ENCODE results near the gene CHST2. TPM values are rescaled to one million over a fixed set of nuclear protein-coding genes. Genes with fewer than 3 reads are reported as not detected.

The CHST2 gene
- total RNA-seq, 1 donor from 2014 or later: 1.8 TPM

DNA sequence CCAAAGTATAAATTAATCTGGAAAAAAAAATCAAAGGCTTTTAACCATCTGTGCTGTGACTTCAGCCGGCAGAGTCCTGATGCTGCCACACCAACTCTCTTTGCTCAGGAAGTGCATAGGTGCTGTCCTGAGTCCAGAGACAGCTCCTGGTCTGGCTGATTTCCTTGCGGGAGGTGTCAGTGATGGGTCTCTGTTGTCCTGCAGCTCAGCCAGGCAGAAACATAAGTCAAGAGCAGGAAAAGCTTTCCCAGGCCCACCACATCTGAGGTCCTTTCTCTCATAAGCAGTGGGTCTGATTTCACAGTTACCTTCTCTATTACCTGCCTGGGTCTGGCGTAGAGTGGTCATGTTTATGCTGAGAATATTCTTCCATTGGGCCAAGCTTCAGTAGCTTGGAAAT is 19.4 kb downstream of the CHST2 start:
- DNase-seq: no peak
- Histone ChIP-seq H3K9me3 (replicated peaks) (peaks cover 19% of the 10 kb centered on the region), H3K4me3 (no peak overlapping the region), H3K4me1 (peaks cover 12% of the 10 kb centered on the region), H3K27me3 (ENCODE audit: low read depth) (peaks cover 10% of the 10 kb centered on the region), H3K36me3 (no peaks in the 10 kb centered on the region), H3K27ac (replicated peaks) (peak overlapping the region; percentile 69)
- intact Hi-C loops (cut with micrococcal nuclease): no loop called here
- TF ChIP-seq, protein P1, sequence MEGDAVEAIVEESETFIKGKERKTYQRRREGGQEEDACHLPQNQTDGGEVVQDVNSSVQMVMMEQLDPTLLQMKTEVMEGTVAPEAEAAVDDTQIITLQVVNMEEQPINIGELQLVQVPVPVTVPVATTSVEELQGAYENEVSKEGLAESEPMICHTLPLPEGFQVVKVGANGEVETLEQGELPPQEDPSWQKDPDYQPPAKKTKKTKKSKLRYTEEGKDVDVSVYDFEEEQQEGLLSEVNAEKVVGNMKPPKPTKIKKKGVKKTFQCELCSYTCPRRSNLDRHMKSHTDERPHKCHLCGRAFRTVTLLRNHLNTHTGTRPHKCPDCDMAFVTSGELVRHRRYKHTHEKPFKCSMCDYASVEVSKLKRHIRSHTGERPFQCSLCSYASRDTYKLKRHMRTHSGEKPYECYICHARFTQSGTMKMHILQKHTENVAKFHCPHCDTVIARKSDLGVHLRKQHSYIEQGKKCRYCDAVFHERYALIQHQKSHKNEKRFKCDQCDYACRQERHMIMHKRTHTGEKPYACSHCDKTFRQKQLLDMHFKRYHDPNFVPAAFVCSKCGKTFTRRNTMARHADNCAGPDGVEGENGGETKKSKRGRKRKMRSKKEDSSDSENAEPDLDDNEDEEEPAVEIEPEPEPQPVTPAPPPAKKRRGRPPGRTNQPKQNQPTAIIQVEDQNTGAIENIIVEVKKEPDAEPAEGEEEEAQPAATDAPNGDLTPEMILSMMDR (IDR thresholded peaks at IDR 0.05; ENCODE audit: borderline replicate concordance): no peak

DNA sequence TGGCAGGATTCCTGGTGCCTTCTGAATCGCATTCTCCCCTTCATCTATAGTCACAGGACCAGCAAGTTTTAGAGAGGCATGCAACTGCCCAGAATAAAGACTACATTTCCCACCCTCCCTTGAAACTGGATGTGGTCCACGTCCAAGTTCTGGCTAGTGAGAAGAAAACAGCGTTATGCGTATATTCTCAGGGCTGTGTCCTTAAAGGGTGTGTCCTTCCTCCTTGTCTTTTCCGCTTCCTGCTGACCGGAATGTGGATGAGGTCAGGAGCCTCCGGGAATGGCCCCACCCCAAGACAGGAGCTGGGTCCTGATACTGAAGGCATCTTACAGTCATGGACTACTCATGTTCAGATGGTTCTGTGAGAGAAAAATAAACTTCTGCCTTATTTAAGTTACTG is 20.2 kb downstream of the CHST2 start:
- Histone ChIP-seq H3K27ac (replicated peaks) (peak overlapping the region; percentile 69), H3K4me3 (no peak overlapping the region), H3K9me3 (replicated peaks) (peaks cover 19% of the 10 kb centered on the region), H3K4me1 (peaks cover 12% of the 10 kb centered on the region), H3K27me3 (ENCODE audit: low read depth) (peaks cover 2% of the 10 kb centered on the region), H3K36me3 (no peaks in the 10 kb centered on the region)
- TF ChIP-seq, protein P1 (IDR thresholded peaks at IDR 0.05; ENCODE audit: borderline replicate concordance): no peak
- intact Hi-C loops (cut with micrococcal nuclease): no loop called here
- DNase-seq: peak; percentile 50

DNA sequence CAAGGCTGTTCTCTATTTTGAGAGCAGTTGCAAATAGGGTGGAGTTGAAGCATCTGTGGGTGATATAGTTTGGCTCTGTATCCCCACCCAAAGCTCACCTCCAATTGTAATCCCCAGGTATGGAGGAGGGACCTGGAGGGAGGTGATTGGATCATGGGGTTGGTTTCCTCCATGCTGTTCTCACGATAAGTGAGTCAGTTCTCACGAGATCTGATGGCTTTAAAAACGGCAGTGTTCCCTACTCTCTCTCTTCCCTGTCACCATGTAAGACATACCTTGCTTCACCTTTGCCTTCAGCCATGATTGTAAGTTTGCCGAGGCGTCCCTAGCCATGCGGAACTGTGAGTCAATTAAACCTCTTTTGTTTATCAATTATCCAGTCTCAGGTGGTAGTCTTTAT is 21.0 kb downstream of the CHST2 start:
- Histone ChIP-seq H3K27me3 (ENCODE audit: low read depth) (no peaks in the 10 kb centered on the region), H3K4me1 (peaks cover 12% of the 10 kb centered on the region), H3K4me3 (no peak overlapping the region), H3K36me3 (no peaks in the 10 kb centered on the region), H3K27ac (replicated peaks) (peak overlapping the region; percentile 69), H3K9me3 (replicated peaks) (peaks cover 19% of the 10 kb centered on the region)
- intact Hi-C loops (cut with micrococcal nuclease): no loop called here
- TF ChIP-seq, protein P1 (IDR thresholded peaks at IDR 0.05; ENCODE audit: borderline replicate concordance): no peak
- no peak for DNase-seq

DNA sequence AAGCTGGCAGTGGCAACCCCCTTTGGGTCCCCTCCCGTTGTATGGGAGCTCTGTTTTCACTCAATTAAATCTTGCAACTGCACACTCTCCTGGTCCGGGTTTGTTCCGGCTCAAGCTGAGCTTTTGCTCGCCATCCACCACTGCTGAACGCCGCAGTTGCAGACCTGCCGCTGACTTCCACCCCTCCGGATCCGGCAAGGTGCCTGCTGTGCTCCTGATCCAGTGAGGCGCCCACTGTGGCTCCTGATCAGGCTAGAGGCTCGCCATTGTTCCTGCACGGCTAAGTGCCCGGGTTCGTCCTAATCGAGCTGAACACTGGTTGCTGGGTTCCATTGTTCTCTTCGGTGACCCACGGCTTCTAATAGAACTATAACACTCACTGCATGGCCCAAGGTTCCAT is 22.8 kb downstream of the CHST2 start:
- DNase-seq: no peak
- Histone ChIP-seq H3K4me3 (no peak overlapping the region), H3K36me3 (no peaks in the 10 kb centered on the region), H3K27me3 (ENCODE audit: low read depth) (no peaks in the 10 kb centered on the region), H3K27ac (replicated peaks) (no peak overlapping the region), H3K9me3 (replicated peaks) (peaks cover 19% of the 10 kb centered on the region), H3K4me1 (peaks cover 12% of the 10 kb centered on the region)
- TF ChIP-seq, protein P1 (IDR thresholded peaks at IDR 0.05; ENCODE audit: borderline replicate concordance): no peak
- intact Hi-C loops (cut with micrococcal nuclease): no loop called here

DNA sequence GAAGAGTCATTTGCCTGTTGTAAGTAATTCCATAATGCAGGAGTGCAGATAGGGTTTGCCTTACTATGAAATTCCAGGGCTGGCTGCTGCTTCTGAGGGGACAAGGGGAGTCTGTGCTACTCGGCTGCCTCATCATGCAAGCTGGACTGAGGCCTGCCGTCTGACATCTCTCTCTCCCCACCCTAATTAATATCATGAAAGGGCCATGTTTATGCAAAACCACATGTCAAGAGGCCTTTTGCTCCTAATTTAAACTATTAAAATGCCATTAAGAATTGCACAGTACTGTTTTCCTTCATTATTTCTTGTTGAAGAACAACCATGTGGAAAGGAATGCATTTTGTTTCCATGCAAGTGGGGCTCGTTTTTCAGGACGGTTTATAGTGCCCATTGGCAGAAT is 26.3 kb downstream of the CHST2 start:
- Histone ChIP-seq H3K9me3 (replicated peaks) (peaks cover 15% of the 10 kb centered on the region), H3K27me3 (ENCODE audit: low read depth) (no peaks in the 10 kb centered on the region), H3K36me3 (no peaks in the 10 kb centered on the region), H3K27ac (replicated peaks) (no peak overlapping the region), H3K4me3 (no peak overlapping the region), H3K4me1 (peaks cover 6% of the 10 kb centered on the region)
- DNase-seq: no peak
- TF ChIP-seq, protein P1 (IDR thresholded peaks at IDR 0.05; ENCODE audit: borderline replicate concordance): no peak
- intact Hi-C loops (cut with micrococcal nuclease): no loop called here

All from left ventricle myocardium inferior (tissue), 1 donor.